ENCODE data around the gene IGSF21.

DNA sequence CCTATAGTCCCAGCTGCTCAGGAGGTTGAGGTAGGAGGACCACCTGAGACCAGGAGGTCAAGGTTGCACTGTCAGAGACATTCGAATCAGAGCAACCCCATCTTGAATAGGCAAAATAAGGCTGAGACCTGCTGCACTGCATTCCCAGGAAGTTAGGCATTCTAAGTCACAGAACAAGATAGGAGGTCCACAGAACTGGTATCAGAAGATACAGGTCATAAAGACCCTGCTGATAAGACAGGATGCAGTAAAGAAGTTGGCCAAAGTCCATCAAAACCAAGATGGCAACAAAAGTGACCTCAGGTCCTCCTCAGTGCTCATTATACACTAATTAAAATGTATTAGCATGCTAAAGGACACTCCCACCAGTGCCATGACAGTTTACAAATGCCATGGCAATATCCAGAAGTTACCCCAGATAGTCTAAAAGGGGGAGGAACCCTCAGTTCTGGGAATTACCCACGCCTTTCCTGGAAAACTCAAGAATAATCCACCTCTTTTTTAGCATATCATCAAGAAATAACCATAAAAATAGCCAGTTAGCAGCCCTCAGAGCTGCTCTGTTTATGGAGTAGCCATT lies 307.9 kb downstream of the IGSF21 start:
- TF ChIP-seq, protein P1, sequence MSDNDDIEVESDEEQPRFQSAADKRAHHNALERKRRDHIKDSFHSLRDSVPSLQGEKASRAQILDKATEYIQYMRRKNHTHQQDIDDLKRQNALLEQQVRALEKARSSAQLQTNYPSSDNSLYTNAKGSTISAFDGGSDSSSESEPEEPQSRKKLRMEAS (IDR thresholded peaks at IDR 0.05), result no peak
- TF ChIP-seq BCL3 (IDR thresholded peaks at IDR 0.05) (no peak), CHD4 (IDR thresholded peaks at IDR 0.05; ENCODE audit: borderline replicate concordance) (no peak), ELK1 (IDR thresholded peaks at IDR 0.05; ENCODE audit: low read depth, low read length) (no peak), BHLHE40 (IDR thresholded peaks at IDR 0.05; ENCODE audit: low read depth, low read length) (no peak), TP53 (CRISPR knock-in tag; IDR thresholded peaks at IDR 0.05) (no peak), CHD2 (IDR thresholded peaks at IDR 0.05; ENCODE audit: low read length, partially characterized antibody) (no peak), POLR2A (IDR thresholded peaks at IDR 0.05; ENCODE audit: low read length) (no peak), MAFK (IDR thresholded peaks at IDR 0.05; ENCODE audit: partially characterized antibody) (no peak), MAZ (IDR thresholded peaks at IDR 0.05; ENCODE audit: borderline replicate concordance, low read depth, low read length) (no peak)
- TF ChIP-seq, protein P2, sequence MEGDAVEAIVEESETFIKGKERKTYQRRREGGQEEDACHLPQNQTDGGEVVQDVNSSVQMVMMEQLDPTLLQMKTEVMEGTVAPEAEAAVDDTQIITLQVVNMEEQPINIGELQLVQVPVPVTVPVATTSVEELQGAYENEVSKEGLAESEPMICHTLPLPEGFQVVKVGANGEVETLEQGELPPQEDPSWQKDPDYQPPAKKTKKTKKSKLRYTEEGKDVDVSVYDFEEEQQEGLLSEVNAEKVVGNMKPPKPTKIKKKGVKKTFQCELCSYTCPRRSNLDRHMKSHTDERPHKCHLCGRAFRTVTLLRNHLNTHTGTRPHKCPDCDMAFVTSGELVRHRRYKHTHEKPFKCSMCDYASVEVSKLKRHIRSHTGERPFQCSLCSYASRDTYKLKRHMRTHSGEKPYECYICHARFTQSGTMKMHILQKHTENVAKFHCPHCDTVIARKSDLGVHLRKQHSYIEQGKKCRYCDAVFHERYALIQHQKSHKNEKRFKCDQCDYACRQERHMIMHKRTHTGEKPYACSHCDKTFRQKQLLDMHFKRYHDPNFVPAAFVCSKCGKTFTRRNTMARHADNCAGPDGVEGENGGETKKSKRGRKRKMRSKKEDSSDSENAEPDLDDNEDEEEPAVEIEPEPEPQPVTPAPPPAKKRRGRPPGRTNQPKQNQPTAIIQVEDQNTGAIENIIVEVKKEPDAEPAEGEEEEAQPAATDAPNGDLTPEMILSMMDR (IDR thresholded peaks at IDR 0.05), result no peak
- TF ChIP-seq, protein P3, sequence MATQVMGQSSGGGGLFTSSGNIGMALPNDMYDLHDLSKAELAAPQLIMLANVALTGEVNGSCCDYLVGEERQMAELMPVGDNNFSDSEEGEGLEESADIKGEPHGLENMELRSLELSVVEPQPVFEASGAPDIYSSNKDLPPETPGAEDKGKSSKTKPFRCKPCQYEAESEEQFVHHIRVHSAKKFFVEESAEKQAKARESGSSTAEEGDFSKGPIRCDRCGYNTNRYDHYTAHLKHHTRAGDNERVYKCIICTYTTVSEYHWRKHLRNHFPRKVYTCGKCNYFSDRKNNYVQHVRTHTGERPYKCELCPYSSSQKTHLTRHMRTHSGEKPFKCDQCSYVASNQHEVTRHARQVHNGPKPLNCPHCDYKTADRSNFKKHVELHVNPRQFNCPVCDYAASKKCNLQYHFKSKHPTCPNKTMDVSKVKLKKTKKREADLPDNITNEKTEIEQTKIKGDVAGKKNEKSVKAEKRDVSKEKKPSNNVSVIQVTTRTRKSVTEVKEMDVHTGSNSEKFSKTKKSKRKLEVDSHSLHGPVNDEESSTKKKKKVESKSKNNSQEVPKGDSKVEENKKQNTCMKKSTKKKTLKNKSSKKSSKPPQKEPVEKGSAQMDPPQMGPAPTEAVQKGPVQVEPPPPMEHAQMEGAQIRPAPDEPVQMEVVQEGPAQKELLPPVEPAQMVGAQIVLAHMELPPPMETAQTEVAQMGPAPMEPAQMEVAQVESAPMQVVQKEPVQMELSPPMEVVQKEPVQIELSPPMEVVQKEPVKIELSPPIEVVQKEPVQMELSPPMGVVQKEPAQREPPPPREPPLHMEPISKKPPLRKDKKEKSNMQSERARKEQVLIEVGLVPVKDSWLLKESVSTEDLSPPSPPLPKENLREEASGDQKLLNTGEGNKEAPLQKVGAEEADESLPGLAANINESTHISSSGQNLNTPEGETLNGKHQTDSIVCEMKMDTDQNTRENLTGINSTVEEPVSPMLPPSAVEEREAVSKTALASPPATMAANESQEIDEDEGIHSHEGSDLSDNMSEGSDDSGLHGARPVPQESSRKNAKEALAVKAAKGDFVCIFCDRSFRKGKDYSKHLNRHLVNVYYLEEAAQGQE (IDR thresholded peaks at IDR 0.05), result no peak
